ENCODE data around the gene NRP2.

- TF ChIP-seq CTCF (IDR thresholded peaks at IDR 0.05 in 4 of 5, conservative IDR thresholded peaks at IDR 0.05 in 1 of 5) = no peak
- no peak for TF ChIP-seq POLR2A (IDR thresholded peaks at IDR 0.05)
Observed at GRCh38 chr2:205750797-205751196, 68.5 kb downstream of the NRP2 start.

Measured in gastrocnemius medialis (tissue), 4 donors.